K562 (cell line): ENCODE measurements around the gene DHX38. TPM values are rescaled to one million over a fixed set of nuclear protein-coding genes. Genes with fewer than 3 reads are reported as not detected.

ENCODE experiments used
- CBX8 ChIP-seq: fragments of 200-600 bp; sonication (generic); IDR thresholded peaks from 2 replicates; pipeline ENCODE4 v1.6.1; 2012; ENCODE audit warnings: borderline replicate concordance, mixed run types, low read depth, mild to moderate bottlenecking, moderate library complexity, mixed read lengths, low read length, control low read depth, inconsistent platforms; ENCODE audit not compliant: poor library complexity, severe bottlenecking; ENCODE audit errors: extremely low read depth
- CEBPG ChIP-seq, 3 experiments: fragments of 200-800 bp in 1 of 3; sonication (Bioruptor generic) in 1 of 3; sonication (generic) in 1 of 3; formaldehyde crosslinking in 1 of 3; IDR thresholded peaks in 2 of 3; conservative IDR thresholded peaks in 1 of 3; 2 replicates each; pipeline versions ENCODE4 v1.6.1 to v1.8.0; 2016 to 2022; ENCODE audit warnings: missing compliant biosample characterization in 2 of 3, missing genetic modification characterization in 2 of 3, mild to moderate bottlenecking in 1 of 3, missing genetic modification reagents in 1 of 3
- CSDE1 ChIP-seq, 2 experiments: fragments of 450-650 bp; IDR thresholded peaks; 2 replicates each; pipeline ENCODE4 v1.6.1; 2016; ENCODE audit warnings: mild to moderate bottlenecking in 1 of 2
- CTCFL ChIP-seq: IDR thresholded peaks from 2 replicates; pipeline ENCODE4 v1.6.1; 2011; ENCODE audit warnings: borderline replicate concordance, low read depth, mild to moderate bottlenecking, moderate library complexity, low read length; ENCODE audit not compliant: insufficient read depth, poor library complexity, severe bottlenecking
- MAX ChIP-seq: sonication (generic); formaldehyde crosslinking; IDR thresholded peaks from 2 replicates; pipeline ENCODE4 v1.9.0; 2022; ENCODE audit warnings: mild to moderate bottlenecking, missing genetic modification reagents
- MBD1 ChIP-seq: fragments of 250-450 bp; sonication (Bioruptor Pico); IDR thresholded peaks from 2 replicates; pipeline ENCODE4 v1.8.0; 2022; ENCODE audit warnings: inconsistent platforms
- NCOA1 ChIP-seq: fragments of 450-650 bp; IDR thresholded peaks from 2 replicates; pipeline ENCODE4 v1.6.1; 2016; ENCODE audit warnings: low read depth
- NR2C1 ChIP-seq, 2 experiments: fragments of 450-650 bp; IDR thresholded peaks; 2 replicates each; pipeline ENCODE4 v1.6.1; 2017; ENCODE audit warnings: mild to moderate bottlenecking in 2 of 2, antibody characterized with exemption in 1 of 2, inconsistent platforms in 1 of 2, missing compliant biosample characterization in 1 of 2, missing genetic modification characterization in 1 of 2
- PRDM10 ChIP-seq: fragments of 450-650 bp; IDR thresholded peaks from 2 replicates; pipeline ENCODE4 v1.6.1; 2018; ENCODE audit not compliant: partially characterized antibody
- PRMT5 ChIP-seq: sonication (generic); formaldehyde crosslinking; IDR thresholded peaks from 2 replicates; pipeline ENCODE4 v1.5.0; 2020; ENCODE audit warnings: missing genetic modification reagents
- RBM34 ChIP-seq: fragments of 200-400 bp; formaldehyde crosslinking; IDR thresholded peaks from 2 replicates; pipeline ENCODE4 v1.6.1; 2018; ENCODE audit warnings: low read length, borderline replicate concordance; ENCODE audit not compliant: insufficient read depth
- RNF2 ChIP-seq: sonication (generic); IDR thresholded peaks from 2 replicates; pipeline ENCODE4 v1.6.1; 2016
- SOX6 ChIP-seq: fragments of 450-650 bp; IDR thresholded peaks from 2 replicates; pipeline ENCODE4 v1.6.1; 2014; ENCODE audit warnings: mild to moderate bottlenecking
- XRCC4 ChIP-seq: IDR thresholded peaks from one replicate; pipeline ENCODE4 v1.6.1; 2011; ENCODE audit not compliant: insufficient read depth, insufficient read length; ENCODE audit errors: extremely low read depth
- ZFX ChIP-seq: sonication (generic); formaldehyde crosslinking; IDR thresholded peaks from 2 replicates; pipeline ENCODE4 v1.8.0; 2022; ENCODE audit warnings: mild to moderate bottlenecking, missing genetic modification reagents, moderate library complexity
- ZNF696 ChIP-seq: fragments of 250-450 bp; sonication (Bioruptor Pico); conservative IDR thresholded peaks from 2 replicates; pipeline ENCODE4 v1.4.0; 2020; ENCODE audit warnings: mild to moderate bottlenecking, moderate library complexity
- ZNF785 ChIP-seq: fragments of 250-450 bp; sonication (Bioruptor Pico); IDR thresholded peaks from 2 replicates; pipeline ENCODE4 v1.4.0; 2020; ENCODE audit warnings: mild to moderate bottlenecking
- polyA plus RNA-seq, 8 experiments: library from polyadenylated mRNA; depleted of rRNA in 4 of 8; stranded (reverse) in 5 of 8; unstranded in 3 of 8; fragments of >200 nt; fragmentation: Nextera tagmentation in 2 of 8; fragmentation: Illumina TruSeq in 1 of 8; extraction: Ambion mirVana in 2 of 8; extraction: Trizol in 1 of 8; gene quantifications; 2 replicates each; pipeline versions ENCODE4 v1.2.1 to v1.2.3, GENCODE V29; 2011 to 2014; ENCODE audit warnings: inconsistent platforms in 1 of 8, missing spikeins in 1 of 8
- total RNA-seq, 7 experiments: library from RNA; depleted of rRNA in 6 of 7; stranded (reverse); fragments of >200 nt in 6 of 7; fragmentation: Illumina TruSeq in 2 of 7; extraction: Trizol in 2 of 7; gene quantifications; 2 replicates each; pipeline versions ENCODE4 v1.2.1 to v1.2.3, GENCODE V29; 2011 to 2021; ENCODE audit warnings: low replicate concordance in 1 of 7

DHX38 gene
- total and polyA plus RNA-seq, 9 of the 15 experiments (the other 6 are each of a cell fraction or from before 2014, with no cell fraction given): 2.8 to 76.8 (median 40.8) TPM

- TF ChIP-seq XRCC4 (no peak), CSDE1 (IDR thresholded peaks at IDR 0.05) (no peak), SOX6 (peak; percentile 78), PRMT5 (no peak), ZNF696 (CRISPR knock-in tag) (no peak), RNF2 (no peak), PRDM10 (peak; percentile 90), NCOA1 (no peak), MBD1 (peak; percentile 60; the same call in 1 of the 2 replicates), CEBPG (CRISPR knock-in tag; IDR thresholded peaks at IDR 0.05) (no peak), CEBPG (tag; conservative IDR thresholded peaks at IDR 0.05 in 1 of 2, IDR thresholded peaks at IDR 0.05 in 1 of 2) (no peak), ZNF785 (CRISPR knock-in tag) (no peak), ZFX (no peak), NR2C1 (IDR thresholded peaks at IDR 0.05) (no peak), NR2C1 (tag; IDR thresholded peaks at IDR 0.05) (no peak), MAX (no peak), RBM34 (no peak), CTCFL (no peak), CBX8 (no peak)
Measured at GRCh38 chr16:72072514-72073342, 20.9 kb upstream of the DHX38 start (continued).
